Astrocyte of the cerebellum (primary cell): ENCODE measurements around the gene MIER2.

ENCODE experiments used
- DNase-seq: peaks from one replicate; pipeline ENCODE4 v3.0.0-alpha.2; 2011; ENCODE audit warnings: low read depth
- H3K4me3 ChIP-seq: 2 replicates; pipeline ENCODE4 v1.5.1; 2011; ENCODE audit warnings: mild to moderate bottlenecking, low read depth, low read length, moderate library complexity
- in situ Hi-C: cut with HindIII; loops from 2 replicates; pipeline ENCODE4 v1.10.0; 2017; ENCODE audit warnings: low sequenced_read_pairs
- TF ChIP-seq, protein P1 (sequence below): IDR thresholded peaks from 2 replicates; pipeline ENCODE4 v1.5.1; 2012; ENCODE audit warnings: low read length, low read depth, moderate library complexity, mild to moderate bottlenecking; ENCODE audit errors: missing control alignments

Gene MIER2

DNA sequence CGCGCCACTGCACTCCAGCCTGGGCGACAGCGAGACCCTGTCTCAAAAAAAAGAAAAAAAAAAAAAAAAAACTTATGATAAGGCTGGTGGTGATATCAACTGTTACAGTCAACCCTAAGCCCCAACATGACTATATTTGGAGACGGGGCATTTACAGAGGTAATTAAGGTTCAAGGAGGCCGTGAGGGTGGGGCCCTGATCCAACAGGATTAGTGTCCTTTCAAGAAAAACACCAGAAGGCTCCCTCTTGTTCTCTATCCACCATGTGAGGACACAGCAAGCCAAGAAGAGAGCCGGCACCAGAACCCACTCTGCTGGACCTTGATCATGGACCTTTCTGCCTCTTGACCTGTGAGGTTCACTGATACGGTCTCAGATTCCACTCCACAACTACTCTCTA is 14.1 kb downstream of the MIER2 start:
- H3K4me3 ChIP-seq, result no peak overlapping the region
- no peak for DNase-seq
- TF ChIP-seq, protein P1, sequence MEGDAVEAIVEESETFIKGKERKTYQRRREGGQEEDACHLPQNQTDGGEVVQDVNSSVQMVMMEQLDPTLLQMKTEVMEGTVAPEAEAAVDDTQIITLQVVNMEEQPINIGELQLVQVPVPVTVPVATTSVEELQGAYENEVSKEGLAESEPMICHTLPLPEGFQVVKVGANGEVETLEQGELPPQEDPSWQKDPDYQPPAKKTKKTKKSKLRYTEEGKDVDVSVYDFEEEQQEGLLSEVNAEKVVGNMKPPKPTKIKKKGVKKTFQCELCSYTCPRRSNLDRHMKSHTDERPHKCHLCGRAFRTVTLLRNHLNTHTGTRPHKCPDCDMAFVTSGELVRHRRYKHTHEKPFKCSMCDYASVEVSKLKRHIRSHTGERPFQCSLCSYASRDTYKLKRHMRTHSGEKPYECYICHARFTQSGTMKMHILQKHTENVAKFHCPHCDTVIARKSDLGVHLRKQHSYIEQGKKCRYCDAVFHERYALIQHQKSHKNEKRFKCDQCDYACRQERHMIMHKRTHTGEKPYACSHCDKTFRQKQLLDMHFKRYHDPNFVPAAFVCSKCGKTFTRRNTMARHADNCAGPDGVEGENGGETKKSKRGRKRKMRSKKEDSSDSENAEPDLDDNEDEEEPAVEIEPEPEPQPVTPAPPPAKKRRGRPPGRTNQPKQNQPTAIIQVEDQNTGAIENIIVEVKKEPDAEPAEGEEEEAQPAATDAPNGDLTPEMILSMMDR, result no peak
- in situ Hi-C loops, result no loop called here

DNA sequence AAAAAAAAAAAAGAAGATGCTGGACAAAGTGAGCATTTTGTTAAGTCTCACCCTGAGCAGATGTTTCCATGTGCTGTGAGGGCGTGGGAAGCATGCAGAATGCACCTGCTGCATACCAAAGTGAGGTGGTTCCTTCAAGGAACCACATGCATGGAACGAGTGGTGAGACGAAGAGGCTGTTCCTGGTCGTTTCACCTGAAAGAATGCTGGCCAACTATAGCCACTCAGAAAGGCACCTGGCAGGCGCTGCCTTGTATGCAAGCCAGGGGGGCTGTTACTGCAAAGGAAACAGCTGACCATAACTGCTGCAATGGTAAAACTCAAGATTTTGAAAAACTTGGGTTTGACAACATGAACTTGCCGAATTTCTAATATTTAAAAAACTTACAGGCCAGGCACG is 14.7 kb downstream of the MIER2 start:
- in situ Hi-C loops, result no loop called here
- H3K4me3 ChIP-seq, result no peak overlapping the region
- no peak for DNase-seq
- TF ChIP-seq, protein P1, result no peak

DNA sequence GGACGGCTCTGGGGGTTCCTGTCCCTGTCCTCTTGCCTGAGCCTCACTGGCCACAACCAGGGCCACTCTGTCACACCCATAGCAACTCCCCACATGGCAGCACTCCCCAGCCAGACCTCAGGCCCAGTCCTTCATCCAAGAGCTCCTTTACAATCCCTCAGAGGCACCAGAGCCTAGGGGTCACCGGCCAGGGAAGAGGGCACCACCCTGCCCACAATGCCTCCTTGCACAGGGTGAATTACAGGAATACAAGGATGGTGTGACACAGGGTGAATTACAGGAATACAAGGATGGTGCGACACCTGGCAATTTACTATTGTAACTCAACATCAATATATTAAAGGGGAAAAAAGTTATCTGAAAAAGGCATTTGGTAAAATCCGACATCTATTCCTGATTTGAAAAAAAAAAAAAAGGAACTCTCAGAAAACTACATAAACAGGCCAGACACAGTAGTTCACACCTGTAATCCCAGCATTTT is 16.5 kb downstream of the MIER2 start:
- TF ChIP-seq, protein P1, result no peak
- no peak for DNase-seq
- in situ Hi-C loops, result no loop called here
- no peak overlapping the region for H3K4me3 ChIP-seq

DNA sequence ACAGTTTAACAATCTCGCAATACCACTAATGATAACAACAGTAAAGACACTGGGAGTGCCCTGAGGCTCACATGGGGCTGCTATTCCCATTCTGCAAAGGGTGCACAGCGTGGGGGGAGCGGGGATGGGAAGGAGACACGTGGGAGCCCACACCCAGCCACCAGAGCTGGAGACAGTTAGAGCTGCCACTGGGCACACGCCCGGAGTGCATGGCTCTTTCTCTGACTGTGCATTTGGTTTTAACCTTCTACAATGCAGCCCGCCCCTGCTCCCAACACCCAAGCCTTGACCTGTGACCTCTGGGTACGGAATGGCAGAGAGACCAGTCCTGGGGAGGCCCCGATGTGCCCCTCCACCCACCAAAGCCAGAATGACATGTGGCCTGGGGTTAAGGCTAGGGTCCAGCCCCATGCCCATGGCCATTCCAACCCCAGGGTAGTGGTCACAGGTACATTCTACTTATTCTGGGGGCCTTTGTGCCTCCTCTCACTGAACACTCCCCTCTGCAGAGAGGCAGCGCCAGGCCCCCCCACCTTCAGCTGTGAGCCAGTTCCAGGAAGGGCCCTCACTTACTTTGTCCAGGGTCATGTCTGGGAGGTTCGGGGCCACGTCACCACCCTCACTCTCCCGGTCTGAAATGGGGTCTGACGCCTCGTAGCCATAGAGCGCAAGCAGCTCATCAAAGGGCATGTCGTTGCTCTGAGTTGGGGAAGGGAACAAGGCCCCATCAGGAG is 17.1 kb downstream of the MIER2 start:
- TF ChIP-seq, protein P1, result no peak
- DNase-seq, result no peak
- in situ Hi-C loops, result no loop called here
- H3K4me3 ChIP-seq, result no peak overlapping the region

DNA sequence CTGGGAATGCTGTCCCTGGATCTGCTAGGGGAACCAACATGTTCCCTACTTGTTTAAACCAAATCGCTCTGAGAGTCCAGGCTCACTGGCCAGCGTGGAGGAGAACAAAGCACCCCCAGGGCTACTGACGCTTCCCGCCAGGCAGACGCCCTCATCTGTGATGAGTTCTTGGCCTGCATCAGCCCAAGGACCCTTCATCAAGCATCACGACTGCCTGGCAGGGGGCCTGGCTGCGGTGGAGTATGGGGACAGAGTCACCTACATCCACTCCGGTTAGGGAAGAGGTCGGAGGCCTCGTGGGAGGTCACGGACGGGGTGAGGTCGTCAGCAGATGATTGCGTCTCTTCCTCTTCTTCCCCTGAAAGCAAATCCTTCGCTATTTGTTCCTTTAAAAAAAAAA is 17.7 kb downstream of the MIER2 start:
- DNase-seq, result no peak
- no peak overlapping the region for H3K4me3 ChIP-seq
- TF ChIP-seq, protein P1, result no peak
- in situ Hi-C loops, result no loop called here

DNA sequence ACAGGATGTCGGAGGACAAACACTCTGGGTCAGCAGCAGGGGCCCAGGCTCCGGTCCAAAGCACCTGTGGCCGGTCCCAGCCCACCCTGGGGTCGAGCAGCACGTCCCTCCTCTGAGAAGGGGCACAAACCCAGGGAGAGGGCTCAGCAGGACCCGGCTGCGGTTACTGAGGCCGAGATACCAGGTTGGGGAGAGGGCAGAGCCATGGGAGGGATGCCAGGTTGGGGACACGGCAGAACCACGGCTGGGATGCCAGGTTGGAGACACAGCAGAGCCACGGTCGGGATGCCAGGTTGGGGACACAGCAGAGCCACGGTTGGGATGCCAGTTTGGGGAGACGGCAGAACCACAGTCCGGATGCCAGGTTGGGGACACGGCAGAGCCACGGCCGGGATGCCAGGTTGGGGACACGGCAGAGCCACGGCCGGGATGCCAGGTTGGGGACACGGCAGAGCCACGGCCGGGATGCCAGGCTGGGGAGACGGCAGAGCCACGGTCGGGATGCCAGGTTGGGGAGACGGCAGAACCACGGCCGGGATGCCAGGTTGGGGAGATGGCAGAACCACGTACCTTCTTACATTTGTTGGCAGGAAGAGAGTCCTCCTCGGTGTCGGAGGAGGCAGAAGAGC is 18.5 kb downstream of the MIER2 start:
- TF ChIP-seq, protein P1, result no peak
- DNase-seq, result no peak
- in situ Hi-C loops, result no loop called here
- H3K4me3 ChIP-seq, result no peak overlapping the region
